ENCODE results near the gene PHKA1. TPM values are rescaled to one million over a fixed set of nuclear protein-coding genes. Genes with fewer than 3 reads are reported as not detected.

Gene PHKA1
- total RNA-seq, 1 experiment from 2014 or later: 15.3 TPM

DNA sequence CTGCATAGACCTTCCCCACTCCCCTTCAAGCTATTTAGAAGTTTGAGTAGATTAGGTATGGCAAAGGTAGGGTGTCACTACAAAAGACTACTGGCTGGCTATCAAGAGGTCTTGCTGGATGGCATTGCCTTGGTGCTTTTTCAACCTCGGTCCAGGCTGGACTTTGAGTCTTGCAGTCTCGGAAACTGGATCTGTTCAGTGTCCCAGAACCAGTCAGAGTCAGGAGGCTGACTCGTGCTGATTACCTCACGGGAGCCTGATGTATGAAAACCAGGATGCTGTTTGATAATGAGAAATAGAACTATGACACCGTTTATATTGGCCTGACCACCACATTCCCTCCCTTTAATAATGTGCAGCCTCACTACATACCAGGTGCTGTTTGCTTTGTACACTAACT, 2.7 kb upstream of the PHKA1 start:
- no peak overlapping the region for H3K9ac ChIP-seq (ENCODE audit: low read length)
- H3K27ac ChIP-seq (ENCODE audit: low read depth, low read length): no peak overlapping the region
- RAD21 ChIA-PET (ENCODE audit: low non-redundant PET in 1 of 2, low total read pairs in 2 of 2, uncharacterized antibody in 2 of 2, unreplicated experiment in 2 of 2): no interaction called here
- no peaks in the 10 kb centered on the region for H4K20me1 ChIP-seq (ENCODE audit: insufficient read depth)
- no peaks in the 10 kb centered on the region for H3K9me3 ChIP-seq (ENCODE audit: control insufficient read depth in 1 of 2, insufficient read depth in 1 of 2, low read depth in 1 of 2, low read length in 2 of 2)
- DNase-seq (ENCODE audit: low read depth, low spot score) (no peak), ATAC-seq (no peak)
- H3K27me3 ChIP-seq (ENCODE audit: insufficient read depth, low read length): no peaks in the 10 kb centered on the region
- H3K4me2 ChIP-seq (ENCODE audit: low read length): no peak overlapping the region
- no peak overlapping the region for H2AFZ ChIP-seq (ENCODE audit: low read depth, low read length, poor library complexity, severe bottlenecking)
- POLR2A ChIA-PET: no interaction called here
- no peaks in the 10 kb centered on the region for H3K9me2 ChIP-seq (ENCODE audit: insufficient read depth)
- H3K79me2 ChIP-seq (ENCODE audit: insufficient read depth, low read length): no peaks in the 10 kb centered on the region
- H3K4me1 ChIP-seq (ENCODE audit: control insufficient read depth in 1 of 2, insufficient read depth in 2 of 2, low read length in 2 of 2): peaks cover 0 to 12% of the 10 kb centered on the region in 2 experiments; a peak in 2 of 4 replicates
- H3K4me3 ChIP-seq (replicated peaks in 1 of 2; ENCODE audit: low read depth in 1 of 2, low read length in 2 of 2): no peak overlapping the region
- TF ChIP-seq ZNF274 (IDR thresholded peaks at IDR 0.05; ENCODE audit: low read depth, low read length) (no peak), CBX3 (IDR thresholded peaks at IDR 0.05; ENCODE audit: low read depth) (no peak), CEBPB (IDR thresholded peaks at IDR 0.05; ENCODE audit: low read depth) (no peak)
- TF ChIP-seq, protein P1, sequence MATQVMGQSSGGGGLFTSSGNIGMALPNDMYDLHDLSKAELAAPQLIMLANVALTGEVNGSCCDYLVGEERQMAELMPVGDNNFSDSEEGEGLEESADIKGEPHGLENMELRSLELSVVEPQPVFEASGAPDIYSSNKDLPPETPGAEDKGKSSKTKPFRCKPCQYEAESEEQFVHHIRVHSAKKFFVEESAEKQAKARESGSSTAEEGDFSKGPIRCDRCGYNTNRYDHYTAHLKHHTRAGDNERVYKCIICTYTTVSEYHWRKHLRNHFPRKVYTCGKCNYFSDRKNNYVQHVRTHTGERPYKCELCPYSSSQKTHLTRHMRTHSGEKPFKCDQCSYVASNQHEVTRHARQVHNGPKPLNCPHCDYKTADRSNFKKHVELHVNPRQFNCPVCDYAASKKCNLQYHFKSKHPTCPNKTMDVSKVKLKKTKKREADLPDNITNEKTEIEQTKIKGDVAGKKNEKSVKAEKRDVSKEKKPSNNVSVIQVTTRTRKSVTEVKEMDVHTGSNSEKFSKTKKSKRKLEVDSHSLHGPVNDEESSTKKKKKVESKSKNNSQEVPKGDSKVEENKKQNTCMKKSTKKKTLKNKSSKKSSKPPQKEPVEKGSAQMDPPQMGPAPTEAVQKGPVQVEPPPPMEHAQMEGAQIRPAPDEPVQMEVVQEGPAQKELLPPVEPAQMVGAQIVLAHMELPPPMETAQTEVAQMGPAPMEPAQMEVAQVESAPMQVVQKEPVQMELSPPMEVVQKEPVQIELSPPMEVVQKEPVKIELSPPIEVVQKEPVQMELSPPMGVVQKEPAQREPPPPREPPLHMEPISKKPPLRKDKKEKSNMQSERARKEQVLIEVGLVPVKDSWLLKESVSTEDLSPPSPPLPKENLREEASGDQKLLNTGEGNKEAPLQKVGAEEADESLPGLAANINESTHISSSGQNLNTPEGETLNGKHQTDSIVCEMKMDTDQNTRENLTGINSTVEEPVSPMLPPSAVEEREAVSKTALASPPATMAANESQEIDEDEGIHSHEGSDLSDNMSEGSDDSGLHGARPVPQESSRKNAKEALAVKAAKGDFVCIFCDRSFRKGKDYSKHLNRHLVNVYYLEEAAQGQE (IDR thresholded peaks at IDR 0.05; ENCODE audit: low read depth): no peak
- BruUV-seq (replicated peaks): no TSS peak
- CTCF ChIA-PET: no interaction called here
- H3K36me3 ChIP-seq (ENCODE audit: control insufficient read depth in 1 of 2, insufficient read depth in 2 of 2, low read length in 2 of 2): no peaks in the 10 kb centered on the region
- intact Hi-C loops (cut with micrococcal nuclease): no loop called here

GRCh38 chrX:72715546-72715945, 1.4 kb upstream of the PHKA1 start:
- DNase-seq (ENCODE audit: low read depth, low spot score) (no peak), ATAC-seq (no peak)
- H2AFZ ChIP-seq (ENCODE audit: low read depth, low read length, poor library complexity, severe bottlenecking): no peak overlapping the region
- intact Hi-C loops (cut with micrococcal nuclease): no loop called here
- no peaks in the 10 kb centered on the region for H3K27me3 ChIP-seq (ENCODE audit: insufficient read depth, low read length)
- RAD21 ChIA-PET (ENCODE audit: low non-redundant PET in 1 of 2, low total read pairs in 2 of 2, uncharacterized antibody in 2 of 2, unreplicated experiment in 2 of 2): no interaction called here
- TF ChIP-seq RAD21 (IDR thresholded peaks at IDR 0.05; ENCODE audit: low read depth) (no peak), POLR2A (IDR thresholded peaks at IDR 0.05; ENCODE audit: borderline replicate concordance, extremely low read depth, insufficient read depth, insufficient read length) (no peak), EZH2phosphoT487 (IDR thresholded peaks at IDR 0.05; ENCODE audit: borderline replicate concordance) (no peak), FOSL1 (IDR thresholded peaks at IDR 0.05; ENCODE audit: low read depth) (no peak), ZNF274 (IDR thresholded peaks at IDR 0.05; ENCODE audit: low read depth, low read length) (no peak), SIN3A (IDR thresholded peaks at IDR 0.05; ENCODE audit: low read depth) (no peak)
- CTCF ChIA-PET: no interaction called here
- POLR2A ChIA-PET: no interaction called here
- no peaks in the 10 kb centered on the region for H3K9me3 ChIP-seq (ENCODE audit: control insufficient read depth in 1 of 2, insufficient read depth in 1 of 2, low read depth in 1 of 2, low read length in 2 of 2)
- H3K4me2 ChIP-seq (ENCODE audit: low read length): no peak overlapping the region
- BruUV-seq (replicated peaks): no TSS peak
- no peak overlapping the region for H3K9ac ChIP-seq (ENCODE audit: low read length)
- no peak overlapping the region for H3K4me3 ChIP-seq (replicated peaks in 1 of 2; ENCODE audit: low read depth in 1 of 2, low read length in 2 of 2)
- no peaks in the 10 kb centered on the region for H3K36me3 ChIP-seq (ENCODE audit: control insufficient read depth in 1 of 2, insufficient read depth in 2 of 2, low read length in 2 of 2)
- no peaks in the 10 kb centered on the region for H3K9me2 ChIP-seq (ENCODE audit: insufficient read depth)
- H3K27ac ChIP-seq (ENCODE audit: low read depth, low read length): no peak overlapping the region
- no peaks in the 10 kb centered on the region for H3K79me2 ChIP-seq (ENCODE audit: insufficient read depth, low read length)
- no peaks in the 10 kb centered on the region for H4K20me1 ChIP-seq (ENCODE audit: insufficient read depth)
- peaks cover 0 to 12% of the 10 kb centered on the region in 2 experiments; a peak in 2 of 4 replicates for H3K4me1 ChIP-seq (ENCODE audit: control insufficient read depth in 1 of 2, insufficient read depth in 2 of 2, low read length in 2 of 2)
